Testis (tissue), 2 donors: Measurements from ENCODE around the gene PTPRT.

Experiments used
- CTCF ChIP-seq, 3 experiments: fragments of 450-650 bp in 2 of 3; fragments of 200-600 bp in 1 of 3; sonication (generic) in 1 of 3; IDR thresholded peaks; one replicate each; pipeline ENCODE4 v1.5.1; 2016 to 2019; ENCODE audit warnings: antibody characterized with exemption in 3 of 3, mild to moderate bottlenecking in 2 of 3, moderate library complexity in 1 of 3
- POLR2A ChIP-seq: fragments of 450-650 bp; IDR thresholded peaks from one replicate; pipeline ENCODE4 v1.6.1; 2017; ENCODE audit warnings: antibody characterized with exemption, mild to moderate bottlenecking, moderate library complexity

DNA sequence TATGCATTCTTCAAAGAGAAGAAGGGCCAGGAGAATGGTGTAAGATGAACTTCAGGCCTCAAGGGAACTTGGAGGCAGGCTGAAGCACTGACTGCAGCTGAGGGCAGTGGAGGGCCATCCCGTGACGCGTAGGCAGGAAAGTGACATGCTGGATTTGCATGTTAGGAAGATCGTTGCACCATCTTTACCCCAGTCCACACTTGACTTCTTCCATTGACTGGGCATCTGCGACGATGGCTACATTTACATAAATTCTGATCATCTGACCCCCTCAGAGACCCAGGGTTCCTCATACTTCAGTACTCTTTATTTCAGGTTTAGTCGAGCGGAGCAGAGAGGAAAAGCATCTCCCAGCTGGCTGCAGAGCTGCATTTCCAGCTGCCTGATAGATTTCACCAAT is 180.2 kb downstream of the PTPRT start:
- TF ChIP-seq CTCF (IDR thresholded peaks at IDR 0.05) (no peak), POLR2A (no peak)
